Measurements from ENCODE around the gene DRD5.

Gene DRD5

DNA sequence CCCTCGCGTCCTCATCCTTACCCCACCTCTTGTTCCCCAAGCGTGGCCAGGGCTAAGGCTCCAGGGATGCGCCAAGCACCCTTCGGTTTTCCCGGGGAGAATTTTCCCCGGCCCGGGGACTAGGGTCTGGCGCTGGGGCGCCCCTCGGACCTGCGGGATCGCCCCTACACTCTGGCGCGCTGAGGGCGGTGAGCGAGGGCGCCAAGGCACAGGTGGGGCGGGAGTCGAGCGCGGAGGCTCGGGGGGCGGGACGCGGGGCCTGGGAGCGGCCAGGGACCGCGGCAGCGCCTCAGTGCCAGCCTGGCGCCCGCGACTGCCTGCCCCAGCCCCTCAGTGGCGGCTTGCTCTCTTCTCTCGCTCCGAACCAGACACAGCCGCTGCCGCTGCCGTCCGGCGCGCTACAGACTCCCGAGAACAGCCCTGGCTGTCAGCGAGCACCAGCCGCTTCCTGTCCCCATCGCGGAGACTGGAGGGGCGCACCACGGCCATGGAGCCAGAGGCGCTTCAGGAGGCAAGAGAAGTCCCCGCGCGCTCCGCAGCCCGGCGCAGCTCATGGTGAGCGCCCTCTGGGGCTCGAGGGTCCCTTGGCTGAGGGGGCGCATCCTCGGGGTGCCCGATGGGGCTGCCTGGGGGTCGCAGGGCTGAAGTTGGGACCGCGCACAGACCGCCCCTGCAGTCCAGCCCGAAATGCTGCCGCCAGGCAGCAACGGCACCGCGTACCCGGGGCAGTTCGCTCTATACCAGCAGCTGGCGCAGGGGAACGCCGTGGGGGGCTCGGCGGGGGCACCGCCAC lies at the start of gene DRD5:
Gene DRD5, plus strand, starts transcription at position 292 of the 793 bp plus-strand sequence. Its CDS starts 396 bp downstream, at position 688.
- TF ChIP-seq, protein P1, sequence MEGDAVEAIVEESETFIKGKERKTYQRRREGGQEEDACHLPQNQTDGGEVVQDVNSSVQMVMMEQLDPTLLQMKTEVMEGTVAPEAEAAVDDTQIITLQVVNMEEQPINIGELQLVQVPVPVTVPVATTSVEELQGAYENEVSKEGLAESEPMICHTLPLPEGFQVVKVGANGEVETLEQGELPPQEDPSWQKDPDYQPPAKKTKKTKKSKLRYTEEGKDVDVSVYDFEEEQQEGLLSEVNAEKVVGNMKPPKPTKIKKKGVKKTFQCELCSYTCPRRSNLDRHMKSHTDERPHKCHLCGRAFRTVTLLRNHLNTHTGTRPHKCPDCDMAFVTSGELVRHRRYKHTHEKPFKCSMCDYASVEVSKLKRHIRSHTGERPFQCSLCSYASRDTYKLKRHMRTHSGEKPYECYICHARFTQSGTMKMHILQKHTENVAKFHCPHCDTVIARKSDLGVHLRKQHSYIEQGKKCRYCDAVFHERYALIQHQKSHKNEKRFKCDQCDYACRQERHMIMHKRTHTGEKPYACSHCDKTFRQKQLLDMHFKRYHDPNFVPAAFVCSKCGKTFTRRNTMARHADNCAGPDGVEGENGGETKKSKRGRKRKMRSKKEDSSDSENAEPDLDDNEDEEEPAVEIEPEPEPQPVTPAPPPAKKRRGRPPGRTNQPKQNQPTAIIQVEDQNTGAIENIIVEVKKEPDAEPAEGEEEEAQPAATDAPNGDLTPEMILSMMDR (IDR thresholded peaks at IDR 0.05), result no peak

DNA sequence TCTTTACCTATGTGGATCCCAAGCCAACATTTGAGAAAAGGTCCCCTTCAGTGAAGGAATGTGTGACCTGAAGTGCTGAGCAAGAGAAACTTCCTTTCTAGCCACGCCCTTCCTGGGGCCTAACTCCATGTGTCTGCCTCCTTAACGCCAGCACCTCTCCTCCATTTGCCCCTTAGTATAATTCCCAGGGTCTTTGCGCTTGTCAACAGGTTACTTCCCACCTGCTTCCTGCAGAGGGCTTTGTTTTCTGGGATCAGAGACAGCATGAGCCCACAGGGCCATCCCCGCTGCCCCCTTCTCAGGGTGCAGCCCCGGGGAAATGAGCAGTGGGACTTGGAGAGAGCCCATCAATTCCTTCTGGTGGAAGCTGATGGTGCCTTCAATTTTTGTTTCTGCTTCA lies 45.9 kb upstream of the DRD5 start:
- TF ChIP-seq, protein P1 (IDR thresholded peaks at IDR 0.05), result no peak

DNA sequence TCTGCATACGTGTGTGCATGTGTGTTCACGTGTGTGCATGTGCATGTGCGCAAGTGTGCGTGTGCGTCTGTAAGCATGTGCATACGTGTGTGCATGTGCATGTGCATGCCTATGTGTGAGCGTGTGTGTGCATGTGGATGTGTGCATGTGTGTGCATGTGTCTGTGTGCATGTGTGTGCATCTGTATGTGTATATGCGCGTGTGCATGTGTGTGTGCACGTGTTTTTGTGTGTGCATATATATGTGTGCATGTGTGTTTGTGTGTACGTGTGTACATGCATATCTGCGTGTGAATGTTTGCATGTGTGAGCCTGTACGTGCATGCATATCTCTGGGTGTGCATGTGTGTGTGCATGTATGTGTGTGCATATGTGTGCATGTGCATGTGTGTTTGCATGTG lies 35.7 kb upstream of the DRD5 start:
- TF ChIP-seq, protein P1 (IDR thresholded peaks at IDR 0.05), result no peak

DNA sequence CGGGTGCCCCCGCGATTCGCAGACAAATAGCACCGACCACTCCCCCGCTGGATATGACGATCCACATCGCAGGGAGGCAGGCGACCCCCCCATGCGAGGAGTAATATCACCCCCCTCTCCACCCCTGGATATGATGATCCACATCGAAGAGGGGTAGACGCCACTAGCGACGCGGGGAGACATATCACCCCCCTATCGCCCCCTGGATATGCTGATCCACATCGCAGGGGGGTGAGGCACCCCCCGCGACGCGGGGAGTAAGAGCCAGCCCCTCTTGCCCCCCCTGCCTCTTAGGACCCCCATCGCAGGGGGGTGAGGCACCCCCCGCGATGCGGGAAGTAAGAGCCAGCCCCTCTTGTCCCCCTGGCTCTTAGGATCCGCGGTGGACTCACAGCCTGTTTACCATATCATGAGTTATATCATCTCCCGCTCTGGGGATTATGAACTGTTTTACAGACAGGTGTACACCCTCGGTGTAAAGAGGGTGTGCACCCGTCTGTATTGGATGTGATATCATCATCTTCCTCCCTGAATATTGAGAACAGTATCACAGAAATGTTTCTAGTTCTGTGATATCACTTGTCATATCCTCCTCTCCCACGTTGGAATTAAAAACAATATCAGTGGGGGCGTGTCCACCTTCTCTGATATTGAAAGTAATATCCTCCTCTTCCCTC lies 22.7 kb upstream of the DRD5 start:
- TF ChIP-seq, protein P1 (IDR thresholded peaks at IDR 0.05), result no peak

DNA sequence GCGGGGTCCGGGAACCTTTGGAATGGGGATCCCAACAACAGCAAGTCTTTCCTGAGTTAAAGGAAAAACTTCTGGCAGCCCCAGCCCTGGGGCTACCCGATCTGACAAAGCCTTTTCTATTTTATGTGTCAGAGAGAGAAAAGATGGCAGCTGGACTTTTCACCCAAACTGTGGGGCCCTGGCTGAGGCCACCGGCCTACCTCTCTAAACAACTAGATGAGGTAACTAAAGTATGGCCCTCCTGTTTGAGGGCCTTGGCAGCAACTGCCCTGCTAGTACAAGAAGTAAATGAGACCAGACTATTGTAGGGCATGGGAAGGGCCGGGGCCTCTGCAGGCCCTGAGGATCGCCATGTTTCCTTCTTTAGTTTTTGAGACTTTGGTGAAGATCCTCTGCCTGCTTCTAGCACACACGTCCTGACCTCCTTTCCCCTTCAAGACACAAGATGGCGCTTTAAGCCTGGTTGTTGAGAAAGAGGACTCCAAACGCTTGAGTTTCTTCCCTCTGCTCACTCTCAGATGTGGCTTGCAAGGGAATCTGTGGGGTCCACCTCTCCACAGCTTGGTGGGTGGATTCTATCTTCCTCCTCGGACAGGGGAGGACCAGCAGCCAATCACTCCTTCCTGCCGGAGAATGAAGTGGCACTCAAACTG lies 18.5 kb upstream of the DRD5 start:
- TF ChIP-seq, protein P1 (IDR thresholded peaks at IDR 0.05), result peak; percentile 60

DNA sequence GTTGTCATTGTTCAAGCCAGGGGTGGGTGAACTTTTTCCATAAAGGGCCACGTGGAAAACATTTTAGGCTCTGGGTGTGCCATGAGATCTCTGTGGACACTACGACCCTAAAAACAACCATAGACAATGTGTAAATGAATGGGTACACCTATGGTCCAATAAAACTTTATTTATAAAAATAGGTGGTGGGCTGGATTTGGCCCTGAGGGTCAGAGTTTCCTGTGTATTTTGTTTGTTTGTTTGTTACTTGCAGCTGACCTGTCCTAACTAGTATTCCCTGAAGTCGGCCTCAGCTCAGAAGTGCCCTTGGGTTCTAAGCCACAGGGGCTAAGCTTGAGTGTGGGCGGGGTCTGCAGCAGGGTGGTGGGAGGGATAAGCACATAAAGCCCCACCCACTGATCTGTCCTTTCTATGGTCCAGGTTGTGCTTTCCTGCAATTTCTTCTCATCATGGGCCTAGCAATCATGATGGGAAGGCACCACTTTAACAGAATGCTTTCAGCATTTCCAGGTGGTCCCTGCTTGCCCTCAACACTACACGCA lies 17.2 kb upstream of the DRD5 start:
- TF ChIP-seq, protein P1 (IDR thresholded peaks at IDR 0.05), result no peak

DNA sequence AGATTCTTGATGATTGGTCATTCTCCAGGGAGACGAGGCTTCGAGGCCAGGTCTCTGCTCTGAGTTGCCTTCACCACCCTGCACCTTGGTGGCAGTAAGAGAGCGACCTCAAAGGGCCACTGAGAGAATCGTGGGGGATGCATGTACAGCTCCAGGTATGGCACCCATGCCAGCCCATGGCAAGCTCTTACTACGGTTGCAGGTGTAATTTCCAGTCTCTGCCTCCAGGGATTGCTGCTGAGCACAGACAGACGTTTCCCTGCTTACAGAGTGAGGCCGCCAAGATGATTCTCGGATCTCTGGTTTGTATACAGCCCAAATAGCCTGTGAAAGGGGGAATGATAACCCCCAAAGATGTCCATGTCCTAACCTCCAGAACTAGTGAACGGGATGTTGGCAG lies 16.3 kb upstream of the DRD5 start:
- TF ChIP-seq, protein P1 (IDR thresholded peaks at IDR 0.05), result peak; percentile 42

Data from LNCAP (cell line).